ENCODE data around the gene BCO2. TPM values are rescaled to one million over a fixed set of nuclear protein-coding genes. Genes with fewer than 3 reads are reported as not detected.

BCO2 gene
- total RNA-seq, 1 donor from 2014 or later, result not detected

GRCh38 chr11:112177589-112177988 lies 2.3 kb downstream of the BCO2 start:
- Mint-ChIP-seq H3K27ac (no peak overlapping the region), H3K4me3 (no peak overlapping the region), H3K36me3 (no peaks in the 10 kb centered on the region), H3K27me3 (ENCODE audit: insufficient read depth, low read depth) (no peaks in the 10 kb centered on the region), H3K4me1 (peaks cover 10% of the 10 kb centered on the region), H3K9me3 (peaks cover 4% of the 10 kb centered on the region)
- H3K36me3 ChIP-seq, result no peaks in the 10 kb centered on the region
- no peaks in the 10 kb centered on the region for H4K20me1 ChIP-seq (ENCODE audit: low read depth)
- no peaks in the 10 kb centered on the region for H3F3A ChIP-seq (ENCODE audit: low read depth)
- H2AFZ ChIP-seq (replicated peaks), result no peak overlapping the region
- no peak overlapping the region for H3K27ac ChIP-seq
- H3K9ac ChIP-seq, result no peak overlapping the region
- TF ChIP-seq EZH2 (IDR thresholded peaks at IDR 0.05), result no peak
- no peak for TF ChIP-seq EZH2phosphoT487 (IDR thresholded peaks at IDR 0.05)
- TF ChIP-seq CTCF (IDR thresholded peaks at IDR 0.05), result no peak
- no peak overlapping the region for H3K4me2 ChIP-seq
- H3K4me1 ChIP-seq, result no peaks in the 10 kb centered on the region
- no peak for DNase-seq (ENCODE audit: low spot score)
- H3K9me3 ChIP-seq (ENCODE audit: low read depth), result no peaks in the 10 kb centered on the region
- peaks cover 42% of the 10 kb centered on the region for H3K27me3 ChIP-seq
- H3K79me2 ChIP-seq (ENCODE audit: low read depth), result no peaks in the 10 kb centered on the region
- H3K4me3 ChIP-seq, result no peak overlapping the region

- Histone ChIP-seq H4K20me1 (ENCODE audit: low read depth) (no peaks in the 10 kb centered on the region), H3K9ac (no peak overlapping the region), H3K27ac (no peak overlapping the region), H2AFZ (replicated peaks) (no peak overlapping the region), H3K79me2 (ENCODE audit: low read depth) (no peaks in the 10 kb centered on the region), H3K36me3 (no peaks in the 10 kb centered on the region), H3K4me2 (no peak overlapping the region), H3F3A (ENCODE audit: low read depth) (no peaks in the 10 kb centered on the region), H3K4me1 (no peaks in the 10 kb centered on the region), H3K27me3 (peaks cover 42% of the 10 kb centered on the region), H3K4me3 (no peak overlapping the region), H3K9me3 (ENCODE audit: low read depth) (no peaks in the 10 kb centered on the region)
- Mint-ChIP-seq H3K36me3 (no peaks in the 10 kb centered on the region), H3K4me3 (no peak overlapping the region), H3K9me3 (peaks cover 4% of the 10 kb centered on the region), H3K27ac (no peak overlapping the region), H3K27me3 (ENCODE audit: insufficient read depth, low read depth) (no peaks in the 10 kb centered on the region), H3K4me1 (peaks cover 10% of the 10 kb centered on the region)
- no peak for DNase-seq (ENCODE audit: low spot score)
- TF ChIP-seq EZH2phosphoT487 (IDR thresholded peaks at IDR 0.05) (no peak), CTCF (IDR thresholded peaks at IDR 0.05) (no peak), EZH2 (IDR thresholded peaks at IDR 0.05) (no peak)
Measured at GRCh38 chr11:112178428-112178827, 3.1 kb downstream of the BCO2 start.

GRCh38 chr11:112178936-112179335 lies 3.6 kb downstream of the BCO2 start:
- no peak overlapping the region for H3K9ac ChIP-seq

More at GRCh38 chr11:112178936-112179335, 3.6 kb downstream of the BCO2 start:
- Histone ChIP-seq H2AFZ (replicated peaks) (no peak overlapping the region), H3K9me3 (ENCODE audit: low read depth) (no peaks in the 10 kb centered on the region), H3K36me3 (no peaks in the 10 kb centered on the region), H3K4me2 (no peak overlapping the region), H3K4me3 (no peak overlapping the region), H4K20me1 (ENCODE audit: low read depth) (no peaks in the 10 kb centered on the region), H3K27ac (no peak overlapping the region), H3K4me1 (no peaks in the 10 kb centered on the region), H3K79me2 (ENCODE audit: low read depth) (no peaks in the 10 kb centered on the region), H3K27me3 (peaks cover 42% of the 10 kb centered on the region), H3F3A (ENCODE audit: low read depth) (no peaks in the 10 kb centered on the region)
- Mint-ChIP-seq H3K9me3 (peaks cover 4% of the 10 kb centered on the region), H3K27me3 (ENCODE audit: insufficient read depth, low read depth) (no peaks in the 10 kb centered on the region), H3K36me3 (no peaks in the 10 kb centered on the region), H3K4me1 (peaks cover 10% of the 10 kb centered on the region), H3K4me3 (no peak overlapping the region), H3K27ac (no peak overlapping the region)
- TF ChIP-seq EZH2phosphoT487 (IDR thresholded peaks at IDR 0.05) (no peak), CTCF (IDR thresholded peaks at IDR 0.05) (no peak)
- no peak for DNase-seq (ENCODE audit: low spot score)
